Stomach smooth muscle (tissue), 2 donors: ENCODE data around the gene ANKRD31.
"Not testable (repeated sequence)": the region's sequence is repeated elsewhere in the genome, so short reads cannot be mapped to it uniquely, and the experiment has no call there.

ENCODE experiments used
- H3K27ac ChIP-seq: one replicate; pipeline ENCODE4 v1.7.0; 2013; ENCODE audit warnings: mild to moderate bottlenecking, low read length, inconsistent platforms
- H3K27me3 ChIP-seq, 2 donors: one replicate each; pipeline ENCODE4 v1.7.0; 2013; ENCODE audit warnings: low read length in 2 of 2; ENCODE audit not compliant: insufficient read depth in 2 of 2, control insufficient read depth in 1 of 2
- H3K36me3 ChIP-seq, 2 donors: one replicate each; pipeline ENCODE4 v1.7.0; 2013; ENCODE audit warnings: low read length in 2 of 2; ENCODE audit not compliant: control insufficient read depth in 2 of 2, insufficient read depth in 2 of 2
- H3K4me1 ChIP-seq: one replicate; pipeline ENCODE4 v1.7.0; 2013; ENCODE audit warnings: low read length; ENCODE audit not compliant: control insufficient read depth, insufficient read depth
- H3K4me3 ChIP-seq, 2 donors: one replicate each; pipeline ENCODE4 v1.7.0; 2013; ENCODE audit warnings: low read length in 2 of 2
- H3K9ac ChIP-seq, 2 donors: one replicate each; pipeline ENCODE4 v1.7.0; 2013; ENCODE audit warnings: low read length in 2 of 2, mild to moderate bottlenecking in 1 of 2
- H3K9me3 ChIP-seq, 2 donors: one replicate each; pipeline ENCODE4 v1.7.0; 2013; ENCODE audit warnings: low read length in 2 of 2; ENCODE audit not compliant: control insufficient read depth in 2 of 2
- donor health status: healthy.
- donor health status: Pancreatic carcinoma.

The ANKRD31 gene

DNA sequence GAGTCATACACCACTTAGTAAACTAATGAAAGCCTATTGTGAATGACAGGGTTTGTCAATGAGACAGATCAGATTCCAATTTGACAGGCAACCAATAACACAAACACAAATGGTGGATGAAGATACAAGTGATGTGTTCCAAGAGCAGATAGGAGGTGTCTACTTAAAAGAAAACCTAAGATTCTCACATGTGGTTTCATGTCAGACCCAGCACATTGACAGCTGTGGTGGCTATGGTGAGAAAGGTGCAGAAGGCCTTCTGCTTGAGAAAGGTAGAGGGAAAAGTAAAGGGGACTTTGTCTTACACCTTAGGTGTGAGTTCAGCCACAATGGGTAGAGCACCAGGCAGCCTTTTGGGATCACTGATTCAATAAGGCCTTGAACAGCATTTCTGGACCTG is 11.2 kb downstream of the ANKRD31 start:
- H3K4me1 ChIP-seq, result no peaks in the 10 kb centered on the region
- H3K27ac ChIP-seq, result no peak overlapping the region
- no peak overlapping the region for H3K9ac ChIP-seq
- no peak overlapping the region for H3K4me3 ChIP-seq
- no peaks in the 10 kb centered on the region for H3K9me3 ChIP-seq
- no peaks in the 10 kb centered on the region for H3K27me3 ChIP-seq
- no peaks in the 10 kb centered on the region for H3K36me3 ChIP-seq

DNA sequence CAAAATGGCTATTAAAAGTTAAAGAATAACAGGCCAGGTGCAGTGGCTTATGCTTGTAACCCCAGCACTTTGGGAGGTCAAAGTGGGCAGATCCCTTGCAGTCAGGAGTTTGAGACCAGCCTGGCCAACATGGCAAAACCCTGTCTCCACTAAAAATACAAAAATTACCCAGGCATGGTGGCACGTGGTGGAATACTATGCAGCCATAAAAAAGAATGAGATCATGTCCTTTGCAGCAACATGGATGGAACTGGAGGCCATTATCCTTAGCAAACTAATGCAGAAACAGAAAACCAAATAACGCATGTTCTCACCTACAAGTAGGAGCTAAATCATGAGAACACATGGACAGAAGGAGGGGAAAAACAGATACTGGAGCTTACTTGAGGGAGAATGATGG is 15.9 kb downstream of the ANKRD31 start:
- not testable (repeated sequence) for H3K9me3 ChIP-seq, H3K27me3 ChIP-seq, H3K27ac ChIP-seq, H3K4me1 ChIP-seq, H3K36me3 ChIP-seq, H3K4me3 ChIP-seq, H3K9ac ChIP-seq

DNA sequence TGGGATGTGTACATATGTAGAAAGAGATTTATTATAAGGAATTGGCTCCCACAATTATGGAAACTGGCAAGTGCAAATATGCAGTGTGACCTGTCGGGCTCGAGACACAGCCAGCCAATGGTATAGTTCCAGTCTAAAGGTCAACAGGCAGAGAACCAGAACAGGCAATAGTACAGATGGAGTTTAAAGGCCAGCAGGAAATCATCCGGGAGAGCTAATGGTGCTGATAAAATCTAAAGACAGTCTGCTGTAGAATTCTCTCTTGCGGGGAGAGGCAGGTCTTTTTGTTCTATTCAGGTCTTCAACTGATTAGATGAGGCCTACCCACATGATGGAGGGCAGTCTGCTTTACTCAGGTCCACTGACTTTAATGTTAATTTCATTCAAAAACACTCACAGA is 21.8 kb downstream of the ANKRD31 start:
- Histone ChIP-seq H3K4me1 (no peaks in the 10 kb centered on the region), H3K36me3 (no peaks in the 10 kb centered on the region), H3K27me3 (no peaks in the 10 kb centered on the region), H3K9me3 (no peaks in the 10 kb centered on the region), H3K4me3 (no peak overlapping the region), H3K27ac (no peak overlapping the region), H3K9ac (no peak overlapping the region)

DNA sequence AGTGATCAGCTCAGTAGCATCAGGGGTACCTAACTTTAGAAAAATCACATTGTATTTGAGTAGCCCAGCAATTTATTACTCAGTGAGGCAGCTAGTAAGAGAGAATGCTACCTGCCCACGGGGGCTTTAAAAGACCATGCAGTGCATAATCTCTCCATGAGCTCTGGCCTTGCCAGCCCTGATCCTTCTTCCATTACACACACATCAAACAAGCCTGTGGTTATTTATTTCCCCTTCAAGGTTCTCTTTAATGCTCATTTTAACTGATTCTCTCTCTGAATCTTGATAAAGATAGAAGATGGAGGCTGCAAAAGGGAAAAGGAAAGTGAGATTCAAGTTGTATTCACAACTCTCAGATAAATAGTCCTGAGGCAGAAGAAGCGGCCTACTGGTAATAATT is 22.3 kb downstream of the ANKRD31 start:
- no peak overlapping the region for H3K27ac ChIP-seq

DNA sequence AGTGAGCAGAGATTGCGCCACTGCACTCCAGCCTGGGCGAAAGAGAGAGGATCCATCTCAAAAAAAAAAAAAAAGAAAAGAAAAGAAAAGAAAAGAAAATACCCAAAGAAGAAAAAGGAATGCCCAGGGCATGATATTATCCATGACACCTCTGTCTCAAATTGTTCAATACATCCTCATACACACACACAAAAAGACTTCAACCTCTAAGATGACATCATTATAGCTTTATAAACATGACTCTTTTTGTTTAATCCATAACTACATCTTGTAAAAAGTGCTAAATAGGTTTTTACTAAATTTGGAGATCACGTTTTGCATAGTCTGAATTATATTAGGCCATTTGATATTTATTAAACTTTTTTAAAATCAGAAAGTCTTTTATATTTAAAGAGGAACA is 33.1 kb downstream of the ANKRD31 start:
- H3K36me3 ChIP-seq, result no peaks in the 10 kb centered on the region
- H3K27ac ChIP-seq, result no peak overlapping the region
- H3K9me3 ChIP-seq, result no peaks in the 10 kb centered on the region
- H3K4me1 ChIP-seq, result no peaks in the 10 kb centered on the region
- H3K4me3 ChIP-seq, result no peak overlapping the region
- H3K9ac ChIP-seq, result no peak overlapping the region
- no peaks in the 10 kb centered on the region for H3K27me3 ChIP-seq

More for the DNA sequence above, 22.3 kb downstream of the ANKRD31 start:
- no peaks in the 10 kb centered on the region for H3K9me3 ChIP-seq
- H3K27me3 ChIP-seq, result no peaks in the 10 kb centered on the region
- no peaks in the 10 kb centered on the region for H3K36me3 ChIP-seq
- no peak overlapping the region for H3K4me3 ChIP-seq
- H3K4me1 ChIP-seq, result no peaks in the 10 kb centered on the region
- H3K9ac ChIP-seq, result no peak overlapping the region

DNA sequence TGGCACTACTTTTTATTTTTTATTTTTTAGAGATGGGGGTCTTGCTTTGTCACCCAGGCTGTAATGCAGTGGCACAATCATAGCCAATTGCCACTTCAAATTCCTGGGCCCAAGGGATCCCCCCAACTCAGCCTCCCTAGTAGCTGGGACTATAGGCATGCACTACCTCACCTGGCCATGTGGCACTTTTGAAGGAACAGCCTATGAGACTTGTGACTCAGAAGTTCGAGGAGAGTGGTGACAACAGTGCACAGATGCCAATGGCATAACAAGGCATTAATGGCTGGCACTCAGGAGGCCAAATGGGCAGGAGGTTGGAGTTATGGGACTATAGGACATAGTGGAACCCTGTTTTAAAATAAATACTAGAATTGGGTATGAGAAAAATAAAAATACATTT is 33.7 kb downstream of the ANKRD31 start:
- no peaks in the 10 kb centered on the region for H3K27me3 ChIP-seq

DNA sequence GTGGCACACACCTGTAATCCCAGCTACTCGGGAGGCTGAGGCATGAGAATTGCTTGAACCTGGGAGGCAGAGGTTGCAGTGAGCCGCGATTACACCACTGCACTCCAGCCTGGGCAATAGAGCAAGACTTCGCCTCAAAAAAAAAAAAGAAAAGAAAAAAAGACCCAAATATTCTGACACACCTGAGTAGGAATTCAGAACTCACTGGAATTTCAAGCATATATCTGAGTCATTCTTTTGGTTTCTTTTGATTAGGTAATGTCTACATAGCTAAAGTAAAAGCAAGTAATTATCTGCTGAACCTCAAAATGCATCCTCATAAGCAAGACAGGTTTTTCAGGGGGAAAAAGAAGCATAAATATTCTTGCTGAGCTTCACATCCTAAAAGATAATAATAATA is 35.9 kb downstream of the ANKRD31 start:
- no peaks in the 10 kb centered on the region for H3K36me3 ChIP-seq
- no peak overlapping the region for H3K27ac ChIP-seq
- no peaks in the 10 kb centered on the region for H3K4me1 ChIP-seq
- no peak overlapping the region for H3K9ac ChIP-seq
- H3K9me3 ChIP-seq, result no peaks in the 10 kb centered on the region
- H3K27me3 ChIP-seq, result no peaks in the 10 kb centered on the region
- no peak overlapping the region for H3K4me3 ChIP-seq

More for the DNA sequence above, 33.7 kb downstream of the ANKRD31 start:
- Histone ChIP-seq H3K9ac (no peak overlapping the region), H3K4me1 (no peaks in the 10 kb centered on the region), H3K4me3 (no peak overlapping the region), H3K36me3 (no peaks in the 10 kb centered on the region), H3K27ac (no peak overlapping the region), H3K9me3 (no peaks in the 10 kb centered on the region)

DNA sequence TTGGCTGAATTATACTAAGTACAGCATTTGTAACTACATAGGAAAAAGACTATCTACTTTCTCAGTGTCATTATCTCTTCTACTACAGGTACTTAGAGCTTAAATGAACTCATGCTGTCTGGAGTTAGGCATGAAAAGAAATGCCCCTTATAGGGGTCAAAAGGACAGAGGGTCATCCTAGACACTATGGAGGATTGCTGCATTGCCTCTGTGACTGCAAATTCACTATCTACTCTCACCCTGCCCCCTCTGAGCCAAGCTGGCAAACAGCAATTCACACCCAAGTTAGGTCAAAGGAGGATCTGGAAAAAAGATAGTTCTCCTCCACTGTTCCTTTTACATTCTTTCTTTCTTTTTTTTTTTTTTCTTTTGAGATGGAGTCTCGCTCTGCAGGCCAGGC is 36.7 kb downstream of the ANKRD31 start:
- H3K9me3 ChIP-seq, result no peaks in the 10 kb centered on the region

DNA sequence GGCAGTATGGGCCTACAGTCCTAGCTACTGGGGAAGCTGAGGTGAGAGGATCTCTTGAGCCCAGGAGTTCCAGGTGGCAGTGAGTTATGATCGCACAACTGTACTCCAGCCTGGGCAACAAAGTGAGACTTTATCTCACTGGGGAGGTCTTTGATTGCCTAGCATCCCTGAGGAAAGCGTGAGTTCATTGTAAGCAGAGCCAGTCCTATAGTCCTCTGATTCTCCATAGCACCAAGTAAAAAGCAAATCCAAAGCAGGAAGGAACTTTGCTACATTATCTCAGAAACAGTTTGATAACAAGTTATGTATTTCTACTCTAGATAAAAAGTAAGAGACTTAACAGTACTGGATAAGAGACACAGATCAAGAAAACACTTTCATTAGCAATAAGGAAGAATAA is 37.6 kb downstream of the ANKRD31 start:
- no peak overlapping the region for H3K27ac ChIP-seq
- no peak overlapping the region for H3K4me3 ChIP-seq
- H3K9ac ChIP-seq, result no peak overlapping the region

More for the DNA sequence above, 36.7 kb downstream of the ANKRD31 start:
- Histone ChIP-seq H3K4me3 (no peak overlapping the region), H3K27ac (no peak overlapping the region), H3K36me3 (no peaks in the 10 kb centered on the region), H3K9ac (no peak overlapping the region), H3K27me3 (no peaks in the 10 kb centered on the region), H3K4me1 (no peaks in the 10 kb centered on the region)

DNA sequence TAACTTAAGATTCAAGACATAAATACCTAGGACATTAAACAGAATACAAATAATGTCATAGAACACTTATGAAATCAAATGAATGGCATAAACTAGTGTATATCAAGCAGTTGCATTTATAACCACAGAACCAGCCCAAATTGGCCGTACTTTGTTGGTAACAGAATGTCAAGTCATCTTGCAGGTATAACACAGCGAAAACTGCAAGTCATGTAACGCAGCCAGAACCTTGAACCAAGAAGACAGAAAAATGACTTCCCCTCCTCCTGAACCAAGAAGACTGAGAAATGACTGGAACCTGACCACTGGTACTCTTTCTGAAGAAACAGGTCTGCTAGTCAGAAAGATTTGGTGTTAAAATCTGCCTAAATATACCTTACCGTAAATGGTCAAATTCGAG is 38.9 kb downstream of the ANKRD31 start:
- H3K36me3 ChIP-seq, result no peaks in the 10 kb centered on the region
- H3K4me3 ChIP-seq, result no peak overlapping the region
- no peaks in the 10 kb centered on the region for H3K27me3 ChIP-seq
- H3K27ac ChIP-seq, result no peak overlapping the region
- no peaks in the 10 kb centered on the region for H3K9me3 ChIP-seq
- no peaks in the 10 kb centered on the region for H3K4me1 ChIP-seq
- no peak overlapping the region for H3K9ac ChIP-seq

More for the DNA sequence above, 37.6 kb downstream of the ANKRD31 start:
- no peaks in the 10 kb centered on the region for H3K36me3 ChIP-seq
- no peaks in the 10 kb centered on the region for H3K4me1 ChIP-seq
- no peaks in the 10 kb centered on the region for H3K27me3 ChIP-seq
- no peaks in the 10 kb centered on the region for H3K9me3 ChIP-seq

DNA sequence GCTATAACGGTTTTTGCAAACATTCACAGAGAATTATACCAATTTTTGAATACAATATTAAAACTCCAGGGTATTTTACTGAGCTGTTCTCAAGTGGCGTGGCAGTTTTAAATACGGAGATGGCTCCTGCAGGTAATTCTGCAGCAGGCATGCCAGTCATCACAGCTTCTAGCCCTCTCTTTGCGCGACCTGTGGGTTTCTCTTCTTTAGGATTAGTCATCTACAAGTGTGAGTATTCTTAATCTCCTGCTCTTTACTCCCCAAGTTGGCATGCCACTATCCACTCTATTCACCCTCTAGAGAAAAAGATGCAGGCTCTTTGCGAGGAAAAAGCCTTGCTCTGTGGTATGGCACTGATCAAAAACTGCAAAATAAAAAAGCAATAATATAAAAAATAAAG is 43.9 kb downstream of the ANKRD31 start:
- Histone ChIP-seq H3K9ac (no peak overlapping the region), H3K4me1 (no peaks in the 10 kb centered on the region), H3K27me3 (no peaks in the 10 kb centered on the region)

DNA sequence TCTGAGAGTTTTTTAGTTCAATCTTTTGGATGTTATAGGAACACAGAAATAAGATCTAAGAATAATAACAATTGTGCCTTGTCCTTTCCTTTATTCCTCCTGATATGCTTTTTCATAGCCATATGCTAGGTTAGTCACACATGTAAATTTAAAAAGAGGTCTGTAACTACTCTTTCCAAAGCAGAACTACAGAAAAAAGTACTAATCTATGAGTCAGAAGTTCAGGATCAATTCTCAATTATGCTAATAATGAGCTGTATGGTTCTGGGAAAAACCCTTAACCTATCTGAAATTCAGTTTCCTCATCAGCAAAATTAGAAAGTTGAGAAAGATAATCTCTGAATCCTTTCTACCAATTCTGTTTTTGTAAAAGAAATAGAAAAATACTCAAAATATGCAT is 44.4 kb downstream of the ANKRD31 start:
- Histone ChIP-seq H3K27me3 (no peaks in the 10 kb centered on the region), H3K9ac (no peak overlapping the region), H3K4me1 (no peaks in the 10 kb centered on the region), H3K9me3 (no peaks in the 10 kb centered on the region), H3K4me3 (no peak overlapping the region), H3K27ac (no peak overlapping the region), H3K36me3 (no peaks in the 10 kb centered on the region)

More for the DNA sequence above, 43.9 kb downstream of the ANKRD31 start:
- H3K9me3 ChIP-seq, result no peaks in the 10 kb centered on the region
- H3K36me3 ChIP-seq, result no peaks in the 10 kb centered on the region
- no peak overlapping the region for H3K4me3 ChIP-seq
- no peak overlapping the region for H3K27ac ChIP-seq
